ENCODE measurements around the gene THSD4.

Gene THSD4

GRCh38 chr15:71103102-71103676, 12.1 kb upstream of the THSD4 start:
- H3K36me3 ChIP-seq (ENCODE audit: insufficient read depth, low read length), result no peaks in the 10 kb centered on the region
- H3K4me1 ChIP-seq (ENCODE audit: control insufficient read depth, insufficient read depth, low read length), result no peaks in the 10 kb centered on the region
- H3K9me3 ChIP-seq (replicated peaks; ENCODE audit: low read length), result no peaks in the 10 kb centered on the region
- peak overlapping the region; percentile 3 for H3K9ac ChIP-seq (ENCODE audit: low read depth, low read length)
- no peaks in the 10 kb centered on the region for H3K27me3 ChIP-seq (ENCODE audit: control insufficient read depth, insufficient read depth, low read length)
- no peak overlapping the region for H3K4me3 ChIP-seq (ENCODE audit: low read length)
- no peak overlapping the region for H3K4me2 ChIP-seq (ENCODE audit: low read length)

- Histone ChIP-seq H3K9me3 (replicated peaks; ENCODE audit: low read length) (no peaks in the 10 kb centered on the region), H3K27me3 (ENCODE audit: control insufficient read depth, insufficient read depth, low read length) (no peaks in the 10 kb centered on the region), H3K9ac (ENCODE audit: low read depth, low read length) (no peak overlapping the region), H3K4me3 (ENCODE audit: low read length) (no peak overlapping the region), H3K36me3 (ENCODE audit: insufficient read depth, low read length) (no peaks in the 10 kb centered on the region), H3K4me1 (ENCODE audit: control insufficient read depth, insufficient read depth, low read length) (no peaks in the 10 kb centered on the region), H3K4me2 (ENCODE audit: low read length) (no peak overlapping the region)
Measured at GRCh38 chr15:71104636-71105035, 10.6 kb upstream of the THSD4 start.

- no peaks in the 10 kb centered on the region for H3K9me3 ChIP-seq (replicated peaks; ENCODE audit: low read length)
- no peaks in the 10 kb centered on the region for H3K27me3 ChIP-seq (ENCODE audit: control insufficient read depth, insufficient read depth, low read length)
- no peak overlapping the region for H3K9ac ChIP-seq (ENCODE audit: low read depth, low read length)
- no peaks in the 10 kb centered on the region for H3K4me1 ChIP-seq (ENCODE audit: control insufficient read depth, insufficient read depth, low read length)
- H3K4me2 ChIP-seq (ENCODE audit: low read length), result no peak overlapping the region
- H3K36me3 ChIP-seq (ENCODE audit: insufficient read depth, low read length), result no peaks in the 10 kb centered on the region
- H3K4me3 ChIP-seq (ENCODE audit: low read length), result no peak overlapping the region
Measured at GRCh38 chr15:71105444-71105843, 9.8 kb upstream of the THSD4 start.

GRCh38 chr15:71106802-71107500, 8.3 kb upstream of the THSD4 start:
- Histone ChIP-seq H3K27me3 (ENCODE audit: control insufficient read depth, insufficient read depth, low read length) (no peaks in the 10 kb centered on the region), H3K4me1 (ENCODE audit: control insufficient read depth, insufficient read depth, low read length) (peaks cover 4% of the 10 kb centered on the region), H3K9ac (ENCODE audit: low read depth, low read length) (no peak overlapping the region), H3K4me2 (ENCODE audit: low read length) (no peak overlapping the region), H3K9me3 (replicated peaks; ENCODE audit: low read length) (no peaks in the 10 kb centered on the region), H3K4me3 (ENCODE audit: low read length) (no peak overlapping the region), H3K36me3 (ENCODE audit: insufficient read depth, low read length) (no peaks in the 10 kb centered on the region)

GRCh38 chr15:71107501-71107815, 7.8 kb upstream of the THSD4 start:
- Histone ChIP-seq H3K9ac (ENCODE audit: low read depth, low read length) (no peak overlapping the region), H3K4me2 (ENCODE audit: low read length) (no peak overlapping the region), H3K4me3 (ENCODE audit: low read length) (no peak overlapping the region), H3K36me3 (ENCODE audit: insufficient read depth, low read length) (no peaks in the 10 kb centered on the region), H3K4me1 (ENCODE audit: control insufficient read depth, insufficient read depth, low read length) (peaks cover 4% of the 10 kb centered on the region), H3K9me3 (replicated peaks; ENCODE audit: low read length) (no peaks in the 10 kb centered on the region), H3K27me3 (ENCODE audit: control insufficient read depth, insufficient read depth, low read length) (no peaks in the 10 kb centered on the region)

GRCh38 chr15:71109130-71109529, 6.1 kb upstream of the THSD4 start:
- H3K36me3 ChIP-seq (ENCODE audit: insufficient read depth, low read length), result no peaks in the 10 kb centered on the region
- H3K4me1 ChIP-seq (ENCODE audit: control insufficient read depth, insufficient read depth, low read length), result peaks cover 4% of the 10 kb centered on the region
- H3K4me3 ChIP-seq (ENCODE audit: low read length), result no peak overlapping the region
- no peaks in the 10 kb centered on the region for H3K27me3 ChIP-seq (ENCODE audit: control insufficient read depth, insufficient read depth, low read length)
- H3K9me3 ChIP-seq (replicated peaks; ENCODE audit: low read length), result no peaks in the 10 kb centered on the region
- no peak overlapping the region for H3K9ac ChIP-seq (ENCODE audit: low read depth, low read length)
- H3K4me2 ChIP-seq (ENCODE audit: low read length), result no peak overlapping the region

- Histone ChIP-seq H3K4me2 (ENCODE audit: low read length) (no peak overlapping the region), H3K9ac (ENCODE audit: low read depth, low read length) (no peak overlapping the region), H3K4me1 (ENCODE audit: control insufficient read depth, insufficient read depth, low read length) (peaks cover 7% of the 10 kb centered on the region), H3K36me3 (ENCODE audit: insufficient read depth, low read length) (no peaks in the 10 kb centered on the region), H3K9me3 (replicated peaks; ENCODE audit: low read length) (no peaks in the 10 kb centered on the region), H3K4me3 (ENCODE audit: low read length) (no peak overlapping the region), H3K27me3 (ENCODE audit: control insufficient read depth, insufficient read depth, low read length) (no peaks in the 10 kb centered on the region)
Measured at GRCh38 chr15:71109905-71110304, 5.4 kb upstream of the THSD4 start.

GRCh38 chr15:71110405-71111180, 4.7 kb upstream of the THSD4 start:
- Histone ChIP-seq H3K4me3 (ENCODE audit: low read length) (no peak overlapping the region), H3K36me3 (ENCODE audit: insufficient read depth, low read length) (no peaks in the 10 kb centered on the region), H3K9ac (ENCODE audit: low read depth, low read length) (no peak overlapping the region), H3K4me1 (ENCODE audit: control insufficient read depth, insufficient read depth, low read length) (peaks cover 9% of the 10 kb centered on the region), H3K4me2 (ENCODE audit: low read length) (no peak overlapping the region), H3K9me3 (replicated peaks; ENCODE audit: low read length) (no peaks in the 10 kb centered on the region), H3K27me3 (ENCODE audit: control insufficient read depth, insufficient read depth, low read length) (no peaks in the 10 kb centered on the region)

- Histone ChIP-seq H3K4me1 (ENCODE audit: control insufficient read depth, insufficient read depth, low read length) (peaks cover 9% of the 10 kb centered on the region), H3K9me3 (replicated peaks; ENCODE audit: low read length) (no peaks in the 10 kb centered on the region), H3K4me2 (ENCODE audit: low read length) (no peak overlapping the region), H3K9ac (ENCODE audit: low read depth, low read length) (no peak overlapping the region), H3K4me3 (ENCODE audit: low read length) (no peak overlapping the region), H3K27me3 (ENCODE audit: control insufficient read depth, insufficient read depth, low read length) (no peaks in the 10 kb centered on the region), H3K36me3 (ENCODE audit: insufficient read depth, low read length) (no peaks in the 10 kb centered on the region)
Measured at GRCh38 chr15:71111181-71111565, 4.1 kb upstream of the THSD4 start.

GRCh38 chr15:71111950-71112349, 3.3 kb upstream of the THSD4 start:
- H3K27me3 ChIP-seq (ENCODE audit: control insufficient read depth, insufficient read depth, low read length), result no peaks in the 10 kb centered on the region
- H3K9me3 ChIP-seq (replicated peaks; ENCODE audit: low read length), result no peaks in the 10 kb centered on the region

GRCh38 chr15:71112429-71112828, 2.8 kb upstream of the THSD4 start:
- H3K4me2 ChIP-seq (ENCODE audit: low read length), result no peak overlapping the region
- H3K9me3 ChIP-seq (replicated peaks; ENCODE audit: low read length), result no peaks in the 10 kb centered on the region
- H3K4me1 ChIP-seq (ENCODE audit: control insufficient read depth, insufficient read depth, low read length), result peaks cover 19% of the 10 kb centered on the region
- no peak overlapping the region for H3K9ac ChIP-seq (ENCODE audit: low read depth, low read length)
- H3K4me3 ChIP-seq (ENCODE audit: low read length), result no peak overlapping the region
- H3K36me3 ChIP-seq (ENCODE audit: insufficient read depth, low read length), result no peaks in the 10 kb centered on the region
- no peaks in the 10 kb centered on the region for H3K27me3 ChIP-seq (ENCODE audit: control insufficient read depth, insufficient read depth, low read length)

More at GRCh38 chr15:71111950-71112349, 3.3 kb upstream of the THSD4 start:
- H3K4me3 ChIP-seq (ENCODE audit: low read length), result no peak overlapping the region
- no peak overlapping the region for H3K4me2 ChIP-seq (ENCODE audit: low read length)
- H3K36me3 ChIP-seq (ENCODE audit: insufficient read depth, low read length), result no peaks in the 10 kb centered on the region
- H3K4me1 ChIP-seq (ENCODE audit: control insufficient read depth, insufficient read depth, low read length), result peaks cover 14% of the 10 kb centered on the region
- no peak overlapping the region for H3K9ac ChIP-seq (ENCODE audit: low read depth, low read length)

All from skeletal muscle satellite cell (primary cell).